ENCODE results near the gene TMEM91. TPM values are rescaled to one million over a fixed set of nuclear protein-coding genes. Genes with fewer than 3 reads are reported as not detected.

The TMEM91 gene
- total and polyA plus RNA-seq, 2 of the 13 experiments (the other 11 are each of a cell fraction or from before 2014, with no cell fraction given): 6.3 to 10.3 TPM

DNA sequence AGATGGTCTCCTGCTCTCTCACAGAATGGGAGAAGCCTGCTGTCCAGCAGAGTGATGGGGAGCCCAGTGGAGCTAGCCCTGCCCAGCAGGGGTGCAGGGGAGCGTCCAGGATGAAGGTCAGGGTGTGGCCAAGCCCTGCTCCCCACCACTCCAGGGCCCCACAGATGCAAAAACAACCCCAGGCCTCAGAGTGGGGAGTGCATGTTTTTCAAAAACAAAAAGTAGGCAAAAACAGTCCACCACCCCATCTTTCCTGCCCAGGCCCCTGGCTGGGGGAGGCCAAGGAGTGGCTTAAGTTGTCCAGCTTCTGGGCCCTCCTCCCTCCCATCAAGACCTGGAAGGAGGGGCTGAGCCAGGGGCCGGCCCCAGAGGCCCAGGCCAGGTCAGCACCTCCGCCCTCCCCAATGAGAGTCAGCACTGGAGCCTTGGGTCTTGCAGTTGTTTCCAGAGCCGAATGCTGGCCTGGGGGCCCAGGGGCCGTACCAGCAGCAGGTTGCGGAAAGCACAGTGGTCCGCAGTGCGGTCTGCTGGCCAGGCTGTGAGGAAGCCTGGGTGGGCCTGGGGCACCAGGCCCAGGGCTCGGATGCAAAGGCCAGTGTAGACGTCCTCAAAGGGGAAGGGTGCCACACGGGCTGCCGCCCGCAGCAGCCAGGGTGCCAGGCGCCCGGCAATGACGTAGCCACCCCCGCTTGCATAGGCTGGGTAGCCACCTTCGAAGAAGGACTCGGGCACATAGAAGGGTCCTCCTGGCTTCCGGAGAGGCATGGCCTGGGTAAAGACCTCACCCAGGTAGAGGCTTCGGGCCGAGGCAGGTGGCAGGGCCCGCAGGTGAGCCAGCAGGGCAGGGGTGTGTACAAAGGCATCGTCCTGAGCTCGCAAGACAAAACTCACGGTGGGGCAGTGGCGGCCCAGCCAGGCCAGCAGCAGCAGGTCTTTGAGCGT lies 49.1 kb downstream of the TMEM91 start (continued):
- no peak for TF ChIP-seq KDM4B (CRISPR knock-in tag; IDR thresholded peaks at IDR 0.05)
- TF ChIP-seq ZNF879 (CRISPR knock-in tag; IDR thresholded peaks at IDR 0.05): no peak
- TF ChIP-seq, protein P1, sequence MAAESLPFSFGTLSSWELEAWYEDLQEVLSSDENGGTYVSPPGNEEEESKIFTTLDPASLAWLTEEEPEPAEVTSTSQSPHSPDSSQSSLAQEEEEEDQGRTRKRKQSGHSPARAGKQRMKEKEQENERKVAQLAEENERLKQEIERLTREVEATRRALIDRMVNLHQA (CRISPR knock-in tag; IDR thresholded peaks at IDR 0.05): no peak
- no peak for TF ChIP-seq ZNF552 (CRISPR knock-in tag; IDR thresholded peaks at IDR 0.05; ENCODE audit: borderline replicate concordance)
- TF ChIP-seq SNAI1 (CRISPR knock-in tag; IDR thresholded peaks at IDR 0.05; ENCODE audit: borderline replicate concordance): no peak
- peak; percentile 19; the same call in 1 of the 2 replicates for TF ChIP-seq ZFY (CRISPR knock-in tag; IDR thresholded peaks at IDR 0.05)
- no peak for TF ChIP-seq KLF11 (CRISPR knock-in tag; IDR thresholded peaks at IDR 0.05)
- TF ChIP-seq AGO2 (optimal IDR thresholded peaks at IDR 0.05; ENCODE audit: low read depth, low read length): peak; percentile 43
- no peak for TF ChIP-seq PAF1 (CRISPR knock-in tag; IDR thresholded peaks at IDR 0.05)
- TF ChIP-seq ZFP36L1 (CRISPR knock-in tag; IDR thresholded peaks at IDR 0.05): no peak
- TF ChIP-seq ZNF563 (CRISPR knock-in tag; IDR thresholded peaks at IDR 0.05): no peak
- no peak for TF ChIP-seq ONECUT2 (CRISPR knock-in tag; IDR thresholded peaks at IDR 0.05)
- no peak for TF ChIP-seq MEIS2 (CRISPR knock-in tag; IDR thresholded peaks at IDR 0.05)
- TF ChIP-seq FOXM1 (CRISPR knock-in tag; IDR thresholded peaks at IDR 0.05): no peak
- TF ChIP-seq HMG20A (CRISPR knock-in tag; IDR thresholded peaks at IDR 0.05; ENCODE audit: borderline replicate concordance): no peak
- TF ChIP-seq POLR2AphosphoS5 (IDR thresholded peaks at IDR 0.05; ENCODE audit: low read depth, low read length): no peak
- TF ChIP-seq NFIC (IDR thresholded peaks at IDR 0.05; ENCODE audit: low read length): no peak
- TF ChIP-seq, protein P2, sequence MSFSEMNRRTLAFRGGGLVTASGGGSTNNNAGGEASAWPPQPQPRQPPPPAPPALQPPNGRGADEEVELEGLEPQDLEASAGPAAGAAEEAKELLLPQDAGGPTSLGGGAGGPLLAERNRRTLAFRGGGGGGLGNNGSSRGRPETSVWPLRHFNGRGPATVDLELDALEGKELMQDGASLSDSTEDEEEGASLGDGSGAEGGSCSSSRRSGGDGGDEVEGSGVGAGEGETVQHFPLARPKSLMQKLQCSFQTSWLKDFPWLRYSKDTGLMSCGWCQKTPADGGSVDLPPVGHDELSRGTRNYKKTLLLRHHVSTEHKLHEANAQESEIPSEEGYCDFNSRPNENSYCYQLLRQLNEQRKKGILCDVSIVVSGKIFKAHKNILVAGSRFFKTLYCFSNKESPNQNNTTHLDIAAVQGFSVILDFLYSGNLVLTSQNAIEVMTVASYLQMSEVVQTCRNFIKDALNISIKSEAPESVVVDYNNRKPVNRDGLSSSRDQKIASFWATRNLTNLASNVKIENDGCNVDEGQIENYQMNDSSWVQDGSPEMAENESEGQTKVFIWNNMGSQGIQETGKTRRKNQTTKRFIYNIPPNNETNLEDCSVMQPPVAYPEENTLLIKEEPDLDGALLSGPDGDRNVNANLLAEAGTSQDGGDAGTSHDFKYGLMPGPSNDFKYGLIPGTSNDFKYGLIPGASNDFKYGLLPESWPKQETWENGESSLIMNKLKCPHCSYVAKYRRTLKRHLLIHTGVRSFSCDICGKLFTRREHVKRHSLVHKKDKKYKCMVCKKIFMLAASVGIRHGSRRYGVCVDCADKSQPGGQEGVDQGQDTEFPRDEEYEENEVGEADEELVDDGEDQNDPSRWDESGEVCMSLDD (CRISPR knock-in tag; IDR thresholded peaks at IDR 0.05; ENCODE audit: borderline replicate concordance): peak; percentile 11; the same call in 1 of the 2 replicates
- no peak for TF ChIP-seq DNMT3B (CRISPR knock-in tag; conservative IDR thresholded peaks at IDR 0.05)
- no peak for TF ChIP-seq ZNF30 (CRISPR knock-in tag; IDR thresholded peaks at IDR 0.05)
- TF ChIP-seq HDAC2 (CRISPR knock-in tag; IDR thresholded peaks at IDR 0.05): no peak
- TF ChIP-seq, protein P3, sequence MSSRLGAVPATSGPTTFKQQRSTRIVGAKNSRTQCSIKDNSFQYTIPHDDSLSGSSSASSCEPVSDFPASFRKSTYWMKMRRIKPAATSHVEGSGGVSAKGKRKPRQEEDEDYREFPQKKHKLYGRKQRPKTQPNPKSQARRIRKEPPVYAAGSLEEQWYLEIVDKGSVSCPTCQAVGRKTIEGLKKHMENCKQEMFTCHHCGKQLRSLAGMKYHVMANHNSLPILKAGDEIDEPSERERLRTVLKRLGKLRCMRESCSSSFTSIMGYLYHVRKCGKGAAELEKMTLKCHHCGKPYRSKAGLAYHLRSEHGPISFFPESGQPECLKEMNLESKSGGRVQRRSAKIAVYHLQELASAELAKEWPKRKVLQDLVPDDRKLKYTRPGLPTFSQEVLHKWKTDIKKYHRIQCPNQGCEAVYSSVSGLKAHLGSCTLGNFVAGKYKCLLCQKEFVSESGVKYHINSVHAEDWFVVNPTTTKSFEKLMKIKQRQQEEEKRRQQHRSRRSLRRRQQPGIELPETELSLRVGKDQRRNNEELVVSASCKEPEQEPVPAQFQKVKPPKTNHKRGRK (CRISPR knock-in tag; IDR thresholded peaks at IDR 0.05): no peak
- no peak for TF ChIP-seq ZNF256 (CRISPR knock-in tag; conservative IDR thresholded peaks at IDR 0.05)
- TF ChIP-seq RBFOX2 (IDR thresholded peaks at IDR 0.05; ENCODE audit: low read depth, low read length): peak; percentile 43
- TF ChIP-seq RAD21 (CRISPR knock-in tag; IDR thresholded peaks at IDR 0.05): no peak
- no peak for TF ChIP-seq SP140L (CRISPR knock-in tag; IDR thresholded peaks at IDR 0.05; ENCODE audit: borderline replicate concordance)
- TF ChIP-seq ZNF510 (CRISPR knock-in tag; IDR thresholded peaks at IDR 0.05; ENCODE audit: low read depth): no peak
- no peak for TF ChIP-seq ZNF569 (CRISPR knock-in tag; IDR thresholded peaks at IDR 0.05; ENCODE audit: borderline replicate concordance)
- TF ChIP-seq ZNF547 (CRISPR knock-in tag; IDR thresholded peaks at IDR 0.05): no peak

All from HepG2 (cell line).